HuH-7 (cell line): ENCODE results near the gene PIERCE2.
"Not testable (repeated sequence)": the region's sequence is repeated elsewhere in the genome, so short reads cannot be mapped to it uniquely, and the experiment has no call there.

Experiments used
- DNase-seq: peaks from one replicate; pipeline ENCODE4 v3.0.0; 2011; ENCODE audit warnings: low spot score

The PIERCE2 gene

GRCh38 chr15:55434989-55435825 lies 26.9 kb downstream of the PIERCE2 start:
- peak; percentile 54 for DNase-seq

GRCh38 chr15:55443141-55443540 lies 34.8 kb downstream of the PIERCE2 start:
- not testable (repeated sequence) for DNase-seq

GRCh38 chr15:55445936-55446335 lies 37.6 kb downstream of the PIERCE2 start:
- DNase-seq = not testable (repeated sequence)

- not testable (repeated sequence) for DNase-seq
Measured at GRCh38 chr15:55446379-55447029, 38.2 kb downstream of the PIERCE2 start.

- DNase-seq = not testable (repeated sequence)
Measured at GRCh38 chr15:55447030-55447394, 38.7 kb downstream of the PIERCE2 start.

- DNase-seq = no peak
Measured at GRCh38 chr15:55457401-55458022, 49.2 kb downstream of the PIERCE2 start.

GRCh38 chr15:55461447-55461846 lies 53.2 kb downstream of the PIERCE2 start:
- DNase-seq = no peak

- no peak for DNase-seq
Measured at GRCh38 chr15:55468321-55468720, 60.0 kb downstream of the PIERCE2 start.
